Measurements from ENCODE around the gene LRRC3C.
"Not testable (repeated sequence)": the region's sequence is repeated elsewhere in the genome, so short reads cannot be mapped to it uniquely, and the experiment has no call there.

Gene LRRC3C

DNA sequence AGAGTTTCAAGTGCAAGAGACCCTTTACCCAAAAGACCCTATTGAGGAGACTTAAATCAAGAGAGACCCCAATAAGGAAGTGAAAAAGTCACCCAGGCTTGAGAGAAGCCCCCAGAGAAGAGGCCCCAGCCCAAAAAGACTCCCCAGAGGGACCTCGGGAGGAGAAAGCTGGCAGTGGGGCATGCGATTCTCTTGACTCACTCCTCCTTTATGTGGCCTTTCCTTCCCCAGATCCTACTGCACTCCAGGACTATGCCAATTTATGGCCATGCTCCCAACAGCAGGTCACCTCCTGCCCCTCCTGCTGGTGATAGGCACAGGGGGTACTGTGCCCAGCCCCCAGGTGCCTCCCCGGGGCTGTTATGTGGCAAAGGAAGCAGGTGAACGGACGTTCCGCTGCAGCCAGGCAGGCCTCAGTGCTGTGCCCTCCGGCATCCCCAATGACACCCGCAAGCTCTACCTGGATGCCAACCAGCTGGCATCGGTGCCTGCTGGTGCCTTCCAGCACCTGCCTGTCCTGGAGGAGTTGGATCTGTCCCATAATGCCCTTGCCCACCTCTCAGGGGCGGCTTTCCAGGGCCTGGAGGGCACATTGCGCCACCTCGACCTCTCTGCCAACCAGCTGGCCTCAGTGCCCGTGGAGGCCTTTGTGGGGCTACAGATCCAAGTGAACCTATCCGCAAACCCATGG, 16.3 kb downstream of the LRRC3C start:
- peaks cover 6% of the 10 kb centered on the region for H3K4me1 Mint-ChIP-seq
- no peak for DNase-seq (ENCODE audit: low spot score in 2 of 2)
- no peak overlapping the region for H3K4me3 Mint-ChIP-seq

DNA sequence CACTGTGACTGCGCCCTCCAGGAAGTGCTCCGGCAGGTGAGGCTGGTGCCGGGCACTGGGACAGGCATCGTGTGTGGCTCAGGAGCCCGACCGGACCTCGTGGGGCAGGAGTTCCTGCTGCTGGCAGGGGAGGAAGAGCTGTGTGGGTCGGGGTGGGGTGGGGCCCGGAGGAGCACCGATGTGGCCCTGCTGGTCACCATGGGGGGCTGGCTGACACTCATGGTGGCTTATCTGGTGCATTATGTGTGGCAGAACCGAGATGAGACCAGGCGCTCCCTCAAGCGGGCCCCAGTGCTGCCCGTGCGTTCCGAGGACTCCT, 16.8 kb downstream of the LRRC3C start:
- Mint-ChIP-seq H3K27ac (ENCODE audit: low read depth) (no peak overlapping the region), H3K27me3 (no peaks in the 10 kb centered on the region), H3K9me3 (no peaks in the 10 kb centered on the region), H3K4me1 (peaks cover 6% of the 10 kb centered on the region), H3K4me3 (no peak overlapping the region), H3K36me3 (ENCODE audit: insufficient read depth) (no peaks in the 10 kb centered on the region)
- no peak for ATAC-seq (replicated peaks; ENCODE audit: extremely low read depth, poor library complexity, severe bottlenecking)
- no peak for DNase-seq (ENCODE audit: low spot score in 2 of 2)

More for the DNA sequence above, 16.3 kb downstream of the LRRC3C start:
- Mint-ChIP-seq H3K9me3 (no peaks in the 10 kb centered on the region), H3K27ac (ENCODE audit: low read depth) (no peak overlapping the region), H3K27me3 (no peaks in the 10 kb centered on the region), H3K36me3 (ENCODE audit: insufficient read depth) (no peaks in the 10 kb centered on the region)
- ATAC-seq (replicated peaks; ENCODE audit: extremely low read depth, poor library complexity, severe bottlenecking) = no peak

DNA sequence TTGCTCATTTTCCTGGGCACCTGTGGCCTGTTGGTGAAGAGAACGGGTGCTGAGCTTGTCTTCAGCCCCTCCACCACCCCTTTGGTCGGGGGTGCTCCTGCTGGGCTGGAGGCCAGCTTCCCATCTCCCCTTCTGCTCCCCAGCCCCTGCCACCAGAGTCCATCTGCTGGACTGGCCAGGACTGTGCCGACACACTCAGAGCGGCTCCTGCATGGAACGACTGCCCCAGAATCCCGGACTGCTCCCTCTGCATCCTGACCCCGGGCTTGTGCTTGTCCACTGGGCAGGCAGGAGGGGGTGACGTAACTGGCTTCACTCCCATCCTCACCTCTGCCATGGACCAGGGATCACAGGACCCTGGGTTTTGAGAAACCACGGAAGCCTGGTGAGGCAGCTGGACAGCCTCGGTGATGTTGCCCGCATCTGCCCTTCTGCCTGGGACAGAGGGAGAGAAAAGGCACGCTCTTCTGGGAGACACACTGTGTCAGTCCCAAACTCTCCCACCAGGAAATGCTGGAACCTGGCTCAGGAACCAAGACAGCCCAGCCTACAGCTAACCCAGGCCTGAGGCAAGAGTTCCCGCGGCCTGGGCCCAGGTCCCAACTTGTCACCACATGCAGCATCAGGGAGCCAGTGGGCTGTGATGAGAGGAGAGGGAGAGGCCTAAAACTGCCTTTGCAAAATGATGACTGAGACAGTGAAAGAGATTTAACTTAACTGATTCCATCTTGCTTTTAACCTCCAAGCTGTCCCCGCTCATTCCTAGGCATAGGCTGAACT, 19.2 kb downstream of the LRRC3C start:
- no peaks in the 10 kb centered on the region for H3K36me3 Mint-ChIP-seq (ENCODE audit: insufficient read depth)
- no peaks in the 10 kb centered on the region for H3K27me3 Mint-ChIP-seq
- H3K9me3 Mint-ChIP-seq = no peaks in the 10 kb centered on the region
- DNase-seq (ENCODE audit: low spot score in 2 of 2) = no peak
- ATAC-seq (replicated peaks; ENCODE audit: extremely low read depth, poor library complexity, severe bottlenecking) = no peak
- no peak overlapping the region for H3K27ac Mint-ChIP-seq (ENCODE audit: low read depth)
- H3K4me1 Mint-ChIP-seq = no peaks in the 10 kb centered on the region
- no peak overlapping the region for H3K4me3 Mint-ChIP-seq

DNA sequence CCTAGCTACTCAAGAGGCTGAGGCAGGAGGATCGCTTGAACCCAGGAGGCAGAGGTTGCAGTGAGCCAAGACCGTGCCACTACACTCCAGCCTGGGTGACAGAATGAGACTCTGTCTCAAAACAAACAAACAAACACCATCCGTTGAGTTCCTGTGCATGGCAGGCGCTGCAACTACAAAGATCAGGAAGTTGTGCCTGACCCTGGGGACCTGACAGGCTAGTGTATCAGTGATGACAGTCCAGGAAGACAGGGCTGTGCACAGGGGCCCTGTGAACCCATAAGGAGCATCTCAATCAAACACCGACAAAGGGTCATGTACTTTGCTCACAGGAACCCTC, 20.9 kb downstream of the LRRC3C start:
- DNase-seq (ENCODE audit: low spot score in 2 of 2); H3K36me3 Mint-ChIP-seq (ENCODE audit: insufficient read depth); ATAC-seq (replicated peaks; ENCODE audit: extremely low read depth, poor library complexity, severe bottlenecking); H3K27me3 Mint-ChIP-seq; H3K9me3 Mint-ChIP-seq; H3K4me3 Mint-ChIP-seq; H3K27ac Mint-ChIP-seq (ENCODE audit: low read depth): not testable (repeated sequence)
- peaks cover 11% of the 10 kb centered on the region for H3K4me1 Mint-ChIP-seq

DNA sequence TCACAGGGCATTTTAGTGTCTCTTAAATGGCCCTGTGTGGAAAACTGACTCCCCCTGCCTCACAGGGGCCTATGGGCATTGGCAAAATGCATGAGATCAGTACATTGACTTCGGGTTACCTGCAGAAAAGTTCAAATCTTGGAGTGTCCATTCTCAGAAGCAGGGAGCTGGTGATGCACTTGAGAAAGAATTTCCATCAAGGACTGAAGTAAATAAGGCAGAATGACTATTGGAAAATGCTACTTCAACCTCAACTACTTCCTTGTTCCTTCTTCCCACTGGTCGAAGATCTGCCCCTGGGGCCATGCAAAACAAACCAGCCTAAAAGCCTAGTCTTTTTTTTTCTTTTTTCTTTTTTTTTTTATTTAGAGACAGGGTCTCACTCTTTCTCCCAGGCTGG, 21.5 kb downstream of the LRRC3C start:
- DNase-seq (ENCODE audit: low spot score in 2 of 2) = no peak
- Mint-ChIP-seq H3K9me3 (no peaks in the 10 kb centered on the region), H3K36me3 (ENCODE audit: insufficient read depth) (no peaks in the 10 kb centered on the region), H3K4me3 (no peak overlapping the region), H3K4me1 (peaks cover 12% of the 10 kb centered on the region), H3K27ac (ENCODE audit: low read depth) (no peak overlapping the region), H3K27me3 (no peaks in the 10 kb centered on the region)
- no peak for ATAC-seq (replicated peaks; ENCODE audit: extremely low read depth, poor library complexity, severe bottlenecking)

DNA sequence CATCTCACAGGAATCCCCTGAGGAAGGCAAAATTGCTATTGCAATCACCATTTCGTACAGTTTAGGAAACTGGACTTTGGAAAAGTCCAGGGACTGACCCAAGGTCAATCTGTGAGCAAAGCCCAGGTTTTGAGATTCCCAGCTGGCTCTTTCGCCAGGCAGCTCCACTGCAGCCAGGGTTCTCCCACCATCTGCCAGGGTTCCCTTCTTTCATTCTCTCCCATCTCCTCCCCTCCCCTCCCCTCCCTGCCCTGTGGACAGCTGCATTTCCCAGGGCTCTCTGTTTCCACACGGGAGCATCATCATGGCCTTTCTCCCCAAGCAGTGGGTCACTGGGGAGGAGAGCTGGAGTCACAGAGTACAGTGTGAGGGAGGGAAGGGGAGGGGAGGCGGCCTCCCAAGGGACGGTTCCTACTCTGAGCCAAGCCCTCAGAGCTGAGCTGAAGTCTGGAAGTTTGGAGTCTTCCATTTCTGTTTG, 23.4 kb downstream of the LRRC3C start:
- no peak overlapping the region for H3K27ac Mint-ChIP-seq (ENCODE audit: low read depth)
- H3K36me3 Mint-ChIP-seq (ENCODE audit: insufficient read depth) = no peaks in the 10 kb centered on the region
- H3K9me3 Mint-ChIP-seq = no peaks in the 10 kb centered on the region
- DNase-seq (ENCODE audit: low spot score in 2 of 2) (no peak), ATAC-seq (replicated peaks; ENCODE audit: extremely low read depth, poor library complexity, severe bottlenecking) (no peak)
- no peak overlapping the region for H3K4me3 Mint-ChIP-seq
- H3K4me1 Mint-ChIP-seq = peaks cover 12% of the 10 kb centered on the region
- H3K27me3 Mint-ChIP-seq = no peaks in the 10 kb centered on the region

DNA sequence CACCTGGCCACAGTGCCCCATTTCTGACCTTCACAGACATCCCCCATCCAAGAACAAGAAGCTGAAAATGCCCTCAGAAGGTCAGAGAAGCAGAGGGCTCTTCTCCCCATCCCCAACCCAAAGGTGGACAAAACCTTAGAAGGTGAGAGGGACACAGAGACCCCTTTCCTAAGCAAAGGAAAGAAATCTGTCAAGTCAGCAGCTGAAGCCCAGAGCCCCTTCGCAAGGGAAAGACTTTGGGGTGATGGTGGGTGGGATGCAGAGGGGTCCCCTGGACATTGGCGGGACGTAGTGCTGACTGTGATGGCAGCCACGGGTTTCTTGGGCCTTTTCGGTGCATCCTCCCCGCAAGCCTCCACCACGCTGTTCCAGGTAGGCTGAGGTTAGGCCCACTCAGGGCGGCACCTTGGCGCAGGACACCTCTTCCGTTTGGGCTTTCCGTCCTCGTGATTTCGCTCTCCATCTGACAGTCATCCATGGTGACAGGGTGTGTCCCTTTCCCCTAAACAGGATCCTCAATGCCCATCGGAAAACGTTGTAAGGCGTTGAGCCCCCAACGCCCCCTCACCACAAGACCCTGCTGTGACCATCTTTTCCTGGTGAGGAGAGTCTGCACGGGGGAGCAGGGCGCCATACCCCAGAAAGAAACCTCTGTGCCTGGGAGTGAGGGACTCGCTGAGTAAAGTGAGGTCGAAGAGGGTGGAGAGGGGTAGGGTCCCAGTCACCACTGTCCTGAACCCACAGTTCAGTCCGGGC, 24.6 kb downstream of the LRRC3C start:
- Mint-ChIP-seq H3K27ac (ENCODE audit: low read depth) (no peak overlapping the region), H3K36me3 (ENCODE audit: insufficient read depth) (peaks cover 2% of the 10 kb centered on the region), H3K27me3 (no peaks in the 10 kb centered on the region), H3K9me3 (no peaks in the 10 kb centered on the region), H3K4me1 (peaks cover 12% of the 10 kb centered on the region), H3K4me3 (peak overlapping the region; percentile 73)
- no peak for DNase-seq (ENCODE audit: low spot score in 2 of 2)
- no peak for ATAC-seq (replicated peaks; ENCODE audit: extremely low read depth, poor library complexity, severe bottlenecking)

DNA sequence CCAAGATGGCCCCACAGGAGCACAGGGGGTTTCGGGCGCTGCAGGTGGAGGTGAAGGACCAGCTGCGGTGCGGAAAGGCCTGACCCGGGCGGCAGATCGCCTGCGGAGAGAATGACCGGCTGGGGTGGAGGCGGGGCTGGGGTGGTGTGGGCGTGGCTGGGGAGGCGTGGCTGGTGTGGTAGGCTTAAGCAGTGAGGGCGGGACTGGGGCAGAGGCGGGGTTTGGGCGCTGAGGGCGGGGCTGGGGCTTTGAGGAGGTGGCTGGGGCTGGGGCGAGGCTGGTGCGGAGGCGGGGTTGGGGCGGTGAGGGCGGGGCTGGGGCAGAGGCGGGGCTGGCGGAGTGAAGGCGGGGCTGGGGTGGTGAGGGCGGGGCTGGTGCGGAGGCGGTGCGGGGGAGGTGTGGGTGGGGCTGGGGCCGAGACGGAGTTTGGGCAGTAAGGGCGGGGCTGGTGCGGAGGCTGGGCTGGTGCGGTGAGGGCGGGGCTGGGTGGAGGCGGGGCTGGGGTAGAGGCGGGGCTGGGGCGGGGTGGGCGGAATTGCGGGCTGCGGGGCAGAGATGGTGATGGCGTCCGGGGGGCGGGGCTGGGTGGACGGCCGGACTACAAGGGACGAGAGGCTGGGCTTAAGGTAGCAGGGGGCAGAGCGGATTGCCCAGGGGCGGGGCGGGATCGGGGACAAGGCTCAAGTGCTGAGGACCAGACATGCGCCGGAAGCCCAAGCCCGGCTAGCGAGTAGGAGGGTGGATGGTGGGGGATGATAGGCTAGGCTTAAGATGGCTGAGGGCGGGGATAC, 25.3 kb downstream of the LRRC3C start:
- Mint-ChIP-seq H3K4me3 (peak overlapping the region; percentile 73), H3K4me1 (peaks cover 12% of the 10 kb centered on the region), H3K27ac (ENCODE audit: low read depth) (peak overlapping the region; percentile 70), H3K9me3 (no peaks in the 10 kb centered on the region), H3K27me3 (no peaks in the 10 kb centered on the region), H3K36me3 (ENCODE audit: insufficient read depth) (peaks cover 2% of the 10 kb centered on the region)
- peak; percentile 79 to 92 for DNase-seq (ENCODE audit: low spot score in 2 of 2)
- ATAC-seq (replicated peaks; ENCODE audit: extremely low read depth, poor library complexity, severe bottlenecking) = peak; percentile 87

DNA sequence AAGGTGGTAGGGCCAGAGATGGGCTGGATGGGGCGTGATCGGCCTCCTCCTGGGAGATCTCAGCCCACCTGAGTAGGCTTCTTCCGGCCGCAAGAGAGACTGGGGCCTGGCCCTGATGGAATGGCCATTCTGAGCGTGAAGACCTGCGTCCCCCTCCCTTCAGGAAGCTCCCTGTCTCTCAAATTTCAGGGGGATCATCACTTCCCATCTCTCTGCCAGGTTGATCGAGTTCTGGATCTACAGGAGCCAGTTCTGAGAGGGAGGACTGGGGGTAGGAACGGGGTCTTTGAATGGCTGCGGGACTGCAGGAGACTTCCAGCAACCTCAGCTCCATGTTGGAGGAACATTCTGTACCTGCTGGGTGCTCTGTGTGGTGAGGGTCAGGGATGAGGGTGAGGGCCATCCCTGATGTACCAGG, 25.9 kb downstream of the LRRC3C start:
- peaks cover 2% of the 10 kb centered on the region for H3K36me3 Mint-ChIP-seq (ENCODE audit: insufficient read depth)
- peak overlapping the region; percentile 73 for H3K4me3 Mint-ChIP-seq
- peaks cover 12% of the 10 kb centered on the region for H3K4me1 Mint-ChIP-seq
- H3K27ac Mint-ChIP-seq (ENCODE audit: low read depth) = peak overlapping the region; percentile 70
- no peaks in the 10 kb centered on the region for H3K27me3 Mint-ChIP-seq
- ATAC-seq (replicated peaks; ENCODE audit: extremely low read depth, poor library complexity, severe bottlenecking) (no peak), DNase-seq (ENCODE audit: low spot score in 2 of 2) (no peak)
- no peaks in the 10 kb centered on the region for H3K9me3 Mint-ChIP-seq

DNA sequence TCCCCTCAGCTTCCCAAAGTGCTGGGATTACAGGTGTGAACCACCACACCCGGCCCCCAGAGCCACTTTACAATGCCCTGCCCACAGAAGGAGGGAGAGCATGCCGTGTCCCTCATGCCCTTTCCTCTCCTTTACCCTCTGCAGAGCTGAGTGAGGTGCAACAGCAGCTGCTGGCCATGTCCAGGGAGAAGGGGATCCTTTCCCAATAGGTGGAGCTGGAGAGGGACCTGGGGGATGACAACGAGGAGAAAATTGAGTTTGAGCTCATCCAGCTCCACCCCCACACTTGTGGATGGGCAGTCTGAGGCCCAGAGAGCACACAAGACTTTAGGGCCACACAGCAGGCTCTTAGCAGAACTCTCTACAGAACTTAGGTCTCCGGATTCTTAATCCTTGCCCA, 27.3 kb downstream of the LRRC3C start:
- H3K4me3 Mint-ChIP-seq = no peak overlapping the region
- peaks cover 6% of the 10 kb centered on the region for H3K36me3 Mint-ChIP-seq (ENCODE audit: insufficient read depth)
- no peaks in the 10 kb centered on the region for H3K27me3 Mint-ChIP-seq
- ATAC-seq (replicated peaks; ENCODE audit: extremely low read depth, poor library complexity, severe bottlenecking) (no peak), DNase-seq (ENCODE audit: low spot score in 2 of 2) (no peak)
- H3K4me1 Mint-ChIP-seq = peaks cover 19% of the 10 kb centered on the region
- H3K27ac Mint-ChIP-seq (ENCODE audit: low read depth) = no peak overlapping the region
- no peaks in the 10 kb centered on the region for H3K9me3 Mint-ChIP-seq

DNA sequence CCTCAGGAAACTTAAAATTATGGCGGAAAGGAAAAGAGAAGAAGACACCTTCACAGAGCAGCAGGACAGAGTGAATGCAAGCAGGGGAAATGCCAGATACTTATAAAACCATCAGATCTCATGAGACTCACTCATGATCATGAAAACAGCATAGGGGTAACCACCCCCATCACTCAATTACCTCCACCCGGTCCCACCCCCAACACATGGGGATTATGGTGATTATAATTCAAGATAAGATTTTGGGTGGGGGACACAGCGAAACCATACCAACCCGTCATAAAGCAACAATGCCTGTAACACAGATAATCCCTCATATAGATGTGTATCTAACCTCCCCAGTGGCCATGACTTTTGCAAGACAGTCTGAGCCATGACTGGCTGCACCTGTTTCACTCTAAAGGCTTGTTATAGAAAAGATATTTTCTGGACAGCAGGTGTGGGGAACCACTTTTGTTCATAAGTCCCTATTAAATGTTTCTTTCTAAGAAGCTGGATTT, 28.2 kb downstream of the LRRC3C start:
- Mint-ChIP-seq H3K36me3 (ENCODE audit: insufficient read depth) (peaks cover 6% of the 10 kb centered on the region), H3K4me3 (no peak overlapping the region), H3K27ac (ENCODE audit: low read depth) (no peak overlapping the region), H3K4me1 (peaks cover 19% of the 10 kb centered on the region), H3K27me3 (no peaks in the 10 kb centered on the region), H3K9me3 (no peaks in the 10 kb centered on the region)
- DNase-seq (ENCODE audit: low spot score in 2 of 2) = no peak
- ATAC-seq (replicated peaks; ENCODE audit: extremely low read depth, poor library complexity, severe bottlenecking) = no peak

DNA sequence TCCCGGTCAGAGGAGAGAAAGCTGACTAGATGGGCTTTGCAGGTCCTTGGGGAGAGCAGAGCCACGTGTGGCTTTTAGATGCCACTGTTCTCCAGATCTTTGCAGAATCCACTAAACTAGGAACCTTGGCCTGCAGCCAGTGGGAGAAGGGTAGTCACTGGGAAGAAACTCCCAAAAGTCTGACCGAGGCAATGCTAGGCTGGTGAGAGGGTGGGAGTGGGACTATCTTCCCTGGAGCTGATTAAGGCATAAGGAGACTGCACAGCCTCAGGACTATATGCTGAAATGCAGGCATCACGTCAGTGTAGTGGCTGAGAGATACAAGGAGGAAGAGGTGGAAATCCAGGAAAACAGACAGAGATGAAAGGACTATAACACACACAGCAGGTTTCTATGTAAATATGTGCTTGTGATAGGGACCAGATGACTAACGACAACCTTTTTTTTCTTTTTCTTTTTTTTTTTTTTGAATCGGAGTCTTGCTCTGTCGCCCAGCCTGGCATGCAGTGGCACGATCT, 33.1 kb downstream of the LRRC3C start:
- Mint-ChIP-seq H3K4me3 (no peak overlapping the region), H3K36me3 (ENCODE audit: insufficient read depth) (peaks cover 8% of the 10 kb centered on the region), H3K27ac (ENCODE audit: low read depth) (no peak overlapping the region), H3K9me3 (no peaks in the 10 kb centered on the region), H3K27me3 (no peaks in the 10 kb centered on the region), H3K4me1 (peaks cover 32% of the 10 kb centered on the region)
- no peak for DNase-seq (ENCODE audit: low spot score in 2 of 2)
- no peak for ATAC-seq (replicated peaks; ENCODE audit: extremely low read depth, poor library complexity, severe bottlenecking)

All from central memory CD8-positive, alpha-beta T cell (primary cell).